ENCODE data around the gene HNRNPA2B1. TPM values are rescaled to one million over a fixed set of nuclear protein-coding genes. Genes with fewer than 3 reads are reported as not detected.

HNRNPA2B1 gene
- total RNA-seq, 3 donors from 2014 or later (not counting 1 experiment from before 2014, with no cell fraction given): 473 to 627 (median 585) TPM

- no CpG with 5 or more reads among the region's 3 CpGs for WGBS (ENCODE audit: insufficient coverage)
- peak overlapping the region; percentile 40 for H3K4me3 Mint-ChIP-seq
- intact Hi-C loops (cut with micrococcal nuclease): no loop called here
- TF ChIP-seq CTCF (IDR thresholded peaks at IDR 0.05): no peak
- no peaks in the 10 kb centered on the region for H3K9me3 ChIP-seq (ENCODE audit: control insufficient read depth, insufficient read depth, low read length)
- H3K27ac ChIP-seq (ENCODE audit: low read length): no peak overlapping the region
- H3K4me1 ChIP-seq (ENCODE audit: control insufficient read depth, insufficient read depth, low read length): peaks cover 26% of the 10 kb centered on the region
- ATAC-seq (no peak), DNase-seq (no peak)
- H3K4me1 Mint-ChIP-seq: peaks cover 59 to 68% of the 10 kb centered on the region in 2 donors
- peaks cover 4% of the 10 kb centered on the region for H3K36me3 ChIP-seq (ENCODE audit: control insufficient read depth, insufficient read depth, low read length)
- H3K27ac Mint-ChIP-seq: peak overlapping the region; percentile 69 to 100
- H3K27me3 ChIP-seq (ENCODE audit: control insufficient read depth, insufficient read depth, low read length): no peaks in the 10 kb centered on the region
- H3K4me3 ChIP-seq (ENCODE audit: low read length): no peak overlapping the region
- no peaks in the 10 kb centered on the region for H3K36me3 Mint-ChIP-seq
- no peaks in the 10 kb centered on the region for H3K27me3 Mint-ChIP-seq (ENCODE audit: low read depth in 2 of 2)
- no peaks in the 10 kb centered on the region for H3K9me3 Mint-ChIP-seq
Observed at GRCh38 chr7:26181474-26182227, 18.9 kb downstream of the HNRNPA2B1 start.

- 86% methylated on average over 5 of the region's 5 CpGs for WGBS (ENCODE audit: insufficient coverage)
- no peaks in the 10 kb centered on the region for H3K36me3 Mint-ChIP-seq
- no peak for TF ChIP-seq CTCF (IDR thresholded peaks at IDR 0.05)
- Histone ChIP-seq H3K27ac (ENCODE audit: low read length) (no peak overlapping the region), H3K36me3 (ENCODE audit: control insufficient read depth, insufficient read depth, low read length) (no peaks in the 10 kb centered on the region), H3K4me3 (ENCODE audit: low read length) (no peak overlapping the region), H3K4me1 (ENCODE audit: control insufficient read depth, insufficient read depth, low read length) (peaks cover 26% of the 10 kb centered on the region), H3K27me3 (ENCODE audit: control insufficient read depth, insufficient read depth, low read length) (no peaks in the 10 kb centered on the region), H3K9me3 (ENCODE audit: control insufficient read depth, insufficient read depth, low read length) (no peaks in the 10 kb centered on the region)
- H3K27ac Mint-ChIP-seq: peak overlapping the region; percentile 69 to 100
- peak; percentile 16 to 64 (median 58) for ATAC-seq
- no peaks in the 10 kb centered on the region for H3K27me3 Mint-ChIP-seq (ENCODE audit: low read depth in 2 of 2)
- intact Hi-C loops (cut with micrococcal nuclease): no loop called here
- peaks cover 52 to 61% of the 10 kb centered on the region in 2 donors for H3K4me1 Mint-ChIP-seq
- H3K4me3 Mint-ChIP-seq: no peak overlapping the region
- H3K9me3 Mint-ChIP-seq: no peaks in the 10 kb centered on the region
- no peak for DNase-seq
Observed at GRCh38 chr7:26180792-26181198, 19.8 kb downstream of the HNRNPA2B1 start.

- ATAC-seq (no peak), DNase-seq (no peak)
- TF ChIP-seq CTCF (IDR thresholded peaks at IDR 0.05): no peak
- Histone ChIP-seq H3K9me3 (ENCODE audit: control insufficient read depth, insufficient read depth, low read length) (no peaks in the 10 kb centered on the region), H3K27ac (ENCODE audit: low read length) (no peak overlapping the region), H3K4me3 (ENCODE audit: low read length) (no peak overlapping the region), H3K36me3 (ENCODE audit: control insufficient read depth, insufficient read depth, low read length) (no peaks in the 10 kb centered on the region), H3K27me3 (ENCODE audit: control insufficient read depth, insufficient read depth, low read length) (no peaks in the 10 kb centered on the region), H3K4me1 (ENCODE audit: control insufficient read depth, insufficient read depth, low read length) (peaks cover 26% of the 10 kb centered on the region)
- Mint-ChIP-seq H3K4me1 (peaks cover 43 to 53% of the 10 kb centered on the region in 2 donors), H3K36me3 (no peaks in the 10 kb centered on the region), H3K27me3 (ENCODE audit: low read depth in 2 of 2) (no peaks in the 10 kb centered on the region), H3K9me3 (no peaks in the 10 kb centered on the region), H3K27ac (peak overlapping the region; percentile 69 to 100), H3K4me3 (no peak overlapping the region)
- 80% methylated on average over 8 of the region's 8 CpGs for WGBS (ENCODE audit: insufficient coverage)
- intact Hi-C loops (cut with micrococcal nuclease): no loop called here
Observed at GRCh38 chr7:26179826-26180497, 20.6 kb downstream of the HNRNPA2B1 start.
